Endothelial cell of umbilical vein (primary cell): ENCODE data around the gene MIB1. TPM values are rescaled to one million over a fixed set of nuclear protein-coding genes. Genes with fewer than 3 reads are reported as not detected.

Experiments
- BruUV-seq: library from RNA; stranded (reverse); fragments of 400-500 nt; replicated peaks from 2 replicates; lab custom pipeline; 2021; lab: Mats Ljungman, UMichigan
- CTCF ChIA-PET: fragments of 300-600, 350-600 bp; sonication (Branson Sonifier 250); formaldehyde crosslinking; loops from one replicate; lab custom pipeline; 2021; ENCODE audit warnings: antibody characterized with exemption, inconsistent platforms; lab: Charles Lee
- POLR2A ChIA-PET: fragments of 300-600, 350-600 bp; sonication (Branson Sonifier 250); formaldehyde crosslinking; loops from one replicate; lab custom pipeline; 2021; ENCODE audit warnings: antibody characterized with exemption, inconsistent platforms; lab: Charles Lee
- DNase-seq: peaks from one replicate; pipeline ENCODE4 v3.0.0-alpha.2; 2011; ENCODE audit warnings: low read depth, low spot score
- FAIRE-seq: peaks from 2 replicates; lab custom pipeline; 2011; peaks lifted over from hg19 to GRCh38; lab: Jason Lieb, UNC
- H2AFZ ChIP-seq: 2 replicates; pipeline ENCODE4 v1.6.0; 2012; ENCODE audit warnings: low read depth, low read length, control low read depth, inconsistent platforms
- H3K27ac ChIP-seq: 2 replicates; pipeline ENCODE4 v1.5.1; 2011; ENCODE audit warnings: low read depth, mild to moderate bottlenecking, control low read depth, low read length, moderate library complexity; ENCODE audit not compliant: insufficient read depth
- H3K27me3 ChIP-seq, 2 experiments: 2 replicates each; pipeline versions ENCODE4 v1.6.0 to v1.6.1; 2011; ENCODE audit warnings: low read length in 2 of 2, mixed read lengths in 1 of 2; ENCODE audit not compliant: control insufficient read depth in 2 of 2, insufficient read depth in 2 of 2
- H3K36me3 ChIP-seq, 2 experiments: 2 replicates in 1 of 2; 3 replicates in 1 of 2; pipeline ENCODE4 v1.5.1; 2011; ENCODE audit warnings: low read length in 2 of 2, mild to moderate bottlenecking in 1 of 2, moderate library complexity in 1 of 2; ENCODE audit not compliant: control insufficient read depth in 2 of 2, insufficient read depth in 2 of 2; ENCODE audit errors: extremely low read depth in 1 of 2
- H3K4me1 ChIP-seq: 3 replicates; pipeline ENCODE4 v1.5.1; 2011; ENCODE audit warnings: mild to moderate bottlenecking, low read length; ENCODE audit not compliant: control insufficient read depth, insufficient read depth; ENCODE audit errors: extremely low read depth
- H3K4me2 ChIP-seq: 2 replicates; pipeline ENCODE4 v1.6.1; 2011; ENCODE audit warnings: low read length, control low read depth, mixed read lengths; ENCODE audit not compliant: insufficient read depth
- H3K4me3 ChIP-seq, 3 experiments: fragments of 200-600 bp in 1 of 3; sonication (generic), shearing (Covaris generic) in 1 of 3; replicated peaks in 1 of 3; 2 replicates each; pipeline ENCODE4 v1.5.1; 2011 to 2016; ENCODE audit warnings: control low read depth in 3 of 3, low read length in 3 of 3, mild to moderate bottlenecking in 2 of 3, inconsistent platforms in 1 of 3, low read depth in 1 of 3, moderate library complexity in 1 of 3; ENCODE audit not compliant: insufficient read depth in 1 of 3
- H3K79me2 ChIP-seq: 2 replicates; pipeline ENCODE4 v1.6.0; 2012; ENCODE audit warnings: low read length, inconsistent platforms; ENCODE audit not compliant: control insufficient read depth, insufficient read depth
- H3K9ac ChIP-seq: replicated peaks from 2 replicates; pipeline ENCODE3; 2011; ENCODE audit warnings: low read length, control low read depth; ENCODE audit not compliant: insufficient read depth; ENCODE audit errors: extremely low read depth
- H3K9me1 ChIP-seq: replicated peaks from 3 replicates; pipeline ENCODE4 v1.6.0; 2011; ENCODE audit warnings: mild to moderate bottlenecking, low read length; ENCODE audit not compliant: control insufficient read depth, insufficient read depth; ENCODE audit errors: extremely low read depth
- H3K9me3 ChIP-seq: replicated peaks from 2 replicates; pipeline ENCODE4 v1.5.1; 2012; ENCODE audit warnings: low read length, inconsistent platforms; ENCODE audit not compliant: control insufficient read depth, insufficient read depth
- H4K20me1 ChIP-seq: replicated peaks from 2 replicates; pipeline ENCODE3; 2011; ENCODE audit warnings: mild to moderate bottlenecking, low read length; ENCODE audit not compliant: control insufficient read depth, insufficient read depth; ENCODE audit errors: extremely low read depth
- EZH2 ChIP-seq: IDR thresholded peaks from 2 replicates; pipeline ENCODE4 v1.6.1; 2012; ENCODE audit warnings: borderline replicate concordance, low read depth, mild to moderate bottlenecking, moderate library complexity, low read length, inconsistent platforms; ENCODE audit not compliant: severe bottlenecking
- FOS ChIP-seq: IDR thresholded peaks from 2 replicates; pipeline ENCODE4 v1.6.1; 2011; ENCODE audit warnings: mild to moderate bottlenecking, low read length, moderate library complexity, borderline replicate concordance; ENCODE audit not compliant: insufficient read depth
- GATA2 ChIP-seq: IDR thresholded peaks from 2 replicates; pipeline ENCODE4 v1.7.0; 2011; ENCODE audit warnings: low read depth, mild to moderate bottlenecking, moderate library complexity, mixed read lengths, low read length; ENCODE audit not compliant: insufficient read length, insufficient read depth
- JUN ChIP-seq: IDR thresholded peaks from 2 replicates; pipeline ENCODE4 v1.6.1; 2011; ENCODE audit warnings: borderline replicate concordance, low read depth; ENCODE audit not compliant: insufficient read length, insufficient read depth
- MYC ChIP-seq: IDR thresholded peaks from one replicate; pipeline ENCODE4 v1.6.1; 2011; ENCODE audit warnings: mild to moderate bottlenecking, low read depth, low read length
- POLR2A ChIP-seq: IDR thresholded peaks from 2 replicates; pipeline ENCODE4 v1.6.1; 2012; ENCODE audit warnings: low read depth, mild to moderate bottlenecking, control low read depth, low read length
- POLR2AphosphoS5 ChIP-seq: IDR thresholded peaks from 2 replicates; pipeline ENCODE4 v1.6.1; 2012; ENCODE audit warnings: low read depth, mild to moderate bottlenecking, control low read depth, low read length, moderate library complexity; ENCODE audit not compliant: insufficient read depth
- dilution Hi-C: fragments of 300-500 bp; cut with MboI; formaldehyde crosslinking; loops from one replicate; pipeline ENCODE4 v1.15.0; 2019; ENCODE audit warnings: low sequenced_read_pairs; ENCODE audit not compliant: extremely low pct_ligation_motif_present
- intact Hi-C: fragments of 100-400 bp; cut with micrococcal nuclease; formaldehyde crosslinking; loops from one replicate; pipeline ENCODE4 v1.10.0; 2022
- polyA plus RNA-seq, 4 experiments: library from polyadenylated mRNA; depleted of rRNA in 3 of 4; stranded (reverse) in 3 of 4; unstranded in 1 of 4; fragments of >200 nt; gene quantifications; 2 replicates each; pipeline versions ENCODE4 v1.2.1 to v1.2.3, GENCODE V29; 2011 to 2012; ENCODE audit warnings: missing spikeins in 1 of 4
- total RNA-seq: library from RNA; stranded (reverse); gene quantifications from 2 replicates; pipeline ENCODE4 v1.2.3, GENCODE V29; 2021
- TF ChIP-seq, protein P1 (sequence below): IDR thresholded peaks from 2 replicates; pipeline ENCODE4 v1.6.1; 2011; ENCODE audit not compliant: insufficient read depth, insufficient read length
- TF ChIP-seq, protein P2 (sequence below), 2 donors: IDR thresholded peaks; 1 replicate in 1 of 2; 2 replicates in 1 of 2; pipeline ENCODE4 v1.5.1; 2011; ENCODE audit warnings: low read length in 2 of 2, mild to moderate bottlenecking in 2 of 2, moderate library complexity in 2 of 2, control low read depth in 1 of 2, inconsistent platforms in 1 of 2, low read depth in 1 of 2; ENCODE audit not compliant: insufficient read depth in 1 of 2; ENCODE audit errors: extremely low read depth in 1 of 2

MIB1 gene
- total and polyA plus RNA-seq, 2 donors (not counting 3 experiments of a cell fraction or from before 2014, with no cell fraction given) = 6.3 to 37.5 TPM

DNA sequence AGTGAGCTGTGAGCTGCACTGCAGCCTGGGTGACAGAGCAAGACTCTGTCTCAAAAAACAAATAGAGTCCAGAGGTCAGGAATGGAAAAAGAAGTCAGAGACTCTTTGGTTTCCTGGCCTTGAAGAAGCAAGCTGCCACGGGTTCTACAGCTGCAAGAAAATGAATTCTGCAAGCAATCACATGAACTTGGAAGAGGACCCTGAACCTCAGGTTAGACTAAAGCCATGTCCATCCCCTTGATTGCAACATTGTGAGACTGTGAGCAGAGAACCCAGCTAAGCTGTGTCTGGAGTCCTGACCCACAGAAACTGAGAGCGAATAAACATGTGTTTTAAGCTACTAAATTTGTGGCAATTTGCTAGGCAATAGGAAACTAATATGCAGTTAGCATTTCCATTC, 12.9 kb upstream of the MIB1 start:
- no peak for TF ChIP-seq POLR2A
- TF ChIP-seq JUN = no peak
- no peak for TF ChIP-seq FOS
- TF ChIP-seq, protein P1, sequence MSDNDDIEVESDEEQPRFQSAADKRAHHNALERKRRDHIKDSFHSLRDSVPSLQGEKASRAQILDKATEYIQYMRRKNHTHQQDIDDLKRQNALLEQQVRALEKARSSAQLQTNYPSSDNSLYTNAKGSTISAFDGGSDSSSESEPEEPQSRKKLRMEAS = no peak
- Histone ChIP-seq H3K9me1 (no peaks in the 10 kb centered on the region), H3K9me3 (no peaks in the 10 kb centered on the region), H3K4me2 (no peak overlapping the region), H3K27me3 (peaks cover 0 to 6% of the 10 kb centered on the region in 2 experiments), H3K4me1 (no peaks in the 10 kb centered on the region), H3K27ac (no peak overlapping the region), H3K36me3 (no peaks in the 10 kb centered on the region), H4K20me1 (no peaks in the 10 kb centered on the region), H2AFZ (no peak overlapping the region), H3K4me3 (no peak overlapping the region), H3K79me2 (no peaks in the 10 kb centered on the region), H3K9ac (no peak overlapping the region)
- CTCF ChIA-PET = no interaction called here
- intact Hi-C loops = no loop called here
- no TSS peak for BruUV-seq
- no peak for FAIRE-seq
- DNase-seq = no peak
- POLR2A ChIA-PET = no interaction called here
- dilution Hi-C loops = no loop called here

DNA sequence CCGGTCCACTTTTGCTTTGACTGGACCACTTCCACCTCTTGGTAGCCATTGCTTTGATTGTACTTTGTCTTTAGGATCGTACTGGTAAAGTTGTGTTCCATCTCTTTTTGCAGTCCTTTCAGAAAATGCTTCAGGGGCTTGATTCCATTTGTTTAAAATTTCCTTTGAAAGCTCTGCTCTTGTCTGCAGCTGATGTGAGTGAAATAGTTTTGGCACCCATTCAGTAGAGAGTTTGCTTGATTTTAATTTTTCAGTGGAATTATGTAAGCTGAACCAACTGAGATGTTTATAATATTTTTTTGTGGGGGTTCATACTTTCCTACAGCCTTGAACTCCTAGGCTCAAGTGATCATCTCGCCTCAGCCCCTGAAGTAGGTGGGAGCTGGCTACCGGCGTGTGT, 7.6 kb upstream of the MIB1 start:
- Histone ChIP-seq H3K4me1 (peaks cover 4% of the 10 kb centered on the region), H3K9me1 (no peaks in the 10 kb centered on the region), H4K20me1 (no peaks in the 10 kb centered on the region), H3K9me3 (no peaks in the 10 kb centered on the region), H3K27me3 (peaks cover 0 to 3% of the 10 kb centered on the region in 2 experiments), H3K27ac (no peak overlapping the region), H3K4me3 (no peak overlapping the region), H3K36me3 (no peaks in the 10 kb centered on the region), H2AFZ (no peak overlapping the region), H3K9ac (no peak overlapping the region), H3K79me2 (no peaks in the 10 kb centered on the region), H3K4me2 (no peak overlapping the region)
- POLR2A ChIA-PET = no interaction called here
- FAIRE-seq = no peak
- DNase-seq = no peak
- CTCF ChIA-PET = interaction anchor here (1.1 to 2.7 kb wide), 2 partner anchors 7 to 10 kb away, joined by 3 to 10 read pairs; partner anchors contain the start of gene MIB1
- intact Hi-C loops (no loop called here), dilution Hi-C loops (no loop called here)
- no peak for TF ChIP-seq POLR2AphosphoS5
- no peak for TF ChIP-seq MYC
- TF ChIP-seq, protein P1 = no peak
- TF ChIP-seq POLR2A = no peak
- no peak for TF ChIP-seq GATA2
- TF ChIP-seq, protein P2, sequence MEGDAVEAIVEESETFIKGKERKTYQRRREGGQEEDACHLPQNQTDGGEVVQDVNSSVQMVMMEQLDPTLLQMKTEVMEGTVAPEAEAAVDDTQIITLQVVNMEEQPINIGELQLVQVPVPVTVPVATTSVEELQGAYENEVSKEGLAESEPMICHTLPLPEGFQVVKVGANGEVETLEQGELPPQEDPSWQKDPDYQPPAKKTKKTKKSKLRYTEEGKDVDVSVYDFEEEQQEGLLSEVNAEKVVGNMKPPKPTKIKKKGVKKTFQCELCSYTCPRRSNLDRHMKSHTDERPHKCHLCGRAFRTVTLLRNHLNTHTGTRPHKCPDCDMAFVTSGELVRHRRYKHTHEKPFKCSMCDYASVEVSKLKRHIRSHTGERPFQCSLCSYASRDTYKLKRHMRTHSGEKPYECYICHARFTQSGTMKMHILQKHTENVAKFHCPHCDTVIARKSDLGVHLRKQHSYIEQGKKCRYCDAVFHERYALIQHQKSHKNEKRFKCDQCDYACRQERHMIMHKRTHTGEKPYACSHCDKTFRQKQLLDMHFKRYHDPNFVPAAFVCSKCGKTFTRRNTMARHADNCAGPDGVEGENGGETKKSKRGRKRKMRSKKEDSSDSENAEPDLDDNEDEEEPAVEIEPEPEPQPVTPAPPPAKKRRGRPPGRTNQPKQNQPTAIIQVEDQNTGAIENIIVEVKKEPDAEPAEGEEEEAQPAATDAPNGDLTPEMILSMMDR (IDR thresholded peaks at IDR 0.05; ENCODE audit: extremely low read depth in 1 of 2, insufficient read depth in 1 of 2, low read depth in 1 of 2, low read length in 2 of 2) = no peak
- no peak for TF ChIP-seq JUN
- TF ChIP-seq EZH2 = no peak
- TF ChIP-seq FOS = no peak
- no TSS peak for BruUV-seq
